ENCODE measurements around the gene ZNF100.
"Not testable (repeated sequence)": the region's sequence is repeated elsewhere in the genome, so short reads cannot be mapped to it uniquely, and the experiment has no call there.

ZNF100 gene

GRCh38 chr19:21767065-21767800 is at the start of gene ZNF100:
ZNF100 (minus strand) TSS chr19:21767579; CDS start chr19:21767429, 150 bp downstream.
- Histone ChIP-seq H3K79me2 (ENCODE audit: low read length) (peaks cover 39% of the 10 kb centered on the region), H2AFZ (ENCODE audit: low read depth, low read length) (peak within 1 kb of the TSS; percentile 64), H3K27ac (ENCODE audit: low read length) (peak within 1 kb of the TSS; percentile 85), H3K27me3 (ENCODE audit: low read depth, low read length) (no peaks in the 10 kb centered on the region), H3K4me2 (ENCODE audit: low read length) (peak within 1 kb of the TSS; percentile 63), H3K36me3 (replicated peaks; ENCODE audit: low read depth, low read length) (peaks cover 40% of the 10 kb centered on the region), H3K9me3 (ENCODE audit: insufficient read depth, low read length) (peaks cover 17% of the 10 kb centered on the region; the same call in 1 of the 2 replicates), H4K20me1 (ENCODE audit: insufficient read depth, low read length) (no peaks in the 10 kb centered on the region), H3K4me3 (ENCODE audit: low read length) (peak within 1 kb of the TSS; percentile 86), H3K4me1 (ENCODE audit: low read length) (peaks cover 4% of the 10 kb centered on the region; the same call in 1 of the 2 replicates), H3K9ac (ENCODE audit: low read length) (peak within 1 kb of the TSS; percentile 83)
- TF ChIP-seq CTCF (IDR thresholded peaks at IDR 0.05; ENCODE audit: low read depth, low read length) (peak; percentile 11), EZH2phosphoT487 (IDR thresholded peaks at IDR 0.05; ENCODE audit: low read depth) (no peak)

- Histone ChIP-seq H3K36me3 (replicated peaks; ENCODE audit: low read depth, low read length) (peaks cover 93% of the 10 kb centered on the region), H3K4me1 (ENCODE audit: low read length) (no peaks in the 10 kb centered on the region), H3K9me3 (ENCODE audit: insufficient read depth, low read length) (peaks cover 66% of the 10 kb centered on the region), H3K9ac (ENCODE audit: low read length) (no peak overlapping the region), H4K20me1 (ENCODE audit: insufficient read depth, low read length) (no peaks in the 10 kb centered on the region), H3K27me3 (ENCODE audit: low read depth, low read length) (no peaks in the 10 kb centered on the region), H2AFZ (ENCODE audit: low read depth, low read length) (no peak overlapping the region), H3K79me2 (ENCODE audit: low read length) (no peaks in the 10 kb centered on the region), H3K27ac (ENCODE audit: low read length) (no peak overlapping the region), H3K4me3 (ENCODE audit: low read length) (no peak overlapping the region), H3K4me2 (ENCODE audit: low read length) (no peak overlapping the region)
- TF ChIP-seq EZH2phosphoT487 (IDR thresholded peaks at IDR 0.05; ENCODE audit: low read depth): no peak
- no peak for TF ChIP-seq CTCF (IDR thresholded peaks at IDR 0.05; ENCODE audit: low read depth, low read length)
Observed at GRCh38 chr19:21812448-21812847, 45.1 kb upstream of the ZNF100 start.

GRCh38 chr19:21808400-21809000 is 41.1 kb upstream of the ZNF100 start:
- H2AFZ ChIP-seq (ENCODE audit: low read depth, low read length); H4K20me1 ChIP-seq (ENCODE audit: insufficient read depth, low read length); H3K27ac ChIP-seq (ENCODE audit: low read length); H3K4me3 ChIP-seq (ENCODE audit: low read length); H3K4me2 ChIP-seq (ENCODE audit: low read length); H3K4me1 ChIP-seq (ENCODE audit: low read length); H3K9ac ChIP-seq (ENCODE audit: low read length); H3K79me2 ChIP-seq (ENCODE audit: low read length); H3K27me3 ChIP-seq (ENCODE audit: low read depth, low read length): not testable (repeated sequence)
- peaks cover 55% of the 10 kb centered on the region for H3K9me3 ChIP-seq (ENCODE audit: insufficient read depth, low read length)
- H3K36me3 ChIP-seq (replicated peaks; ENCODE audit: low read depth, low read length): peaks cover 67% of the 10 kb centered on the region

GRCh38 chr19:21789466-21790085 is 22.2 kb upstream of the ZNF100 start:
- no peaks in the 10 kb centered on the region for H3K79me2 ChIP-seq (ENCODE audit: low read length)
- H4K20me1 ChIP-seq (ENCODE audit: insufficient read depth, low read length): no peaks in the 10 kb centered on the region
- H3K4me2 ChIP-seq (ENCODE audit: low read length): no peak overlapping the region
- H3K9me3 ChIP-seq (ENCODE audit: insufficient read depth, low read length): 0 out of 2 replicates have a peak, but pooled peaks cover 3% of the 10 kb centered on the region
- H3K36me3 ChIP-seq (replicated peaks; ENCODE audit: low read depth, low read length): no peaks in the 10 kb centered on the region
- H3K9ac ChIP-seq (ENCODE audit: low read length): no peak overlapping the region
- H3K27ac ChIP-seq (ENCODE audit: low read length): no peak overlapping the region
- H3K4me1 ChIP-seq (ENCODE audit: low read length): no peaks in the 10 kb centered on the region
- H3K27me3 ChIP-seq (ENCODE audit: low read depth, low read length): no peaks in the 10 kb centered on the region
- TF ChIP-seq CTCF (IDR thresholded peaks at IDR 0.05; ENCODE audit: low read depth, low read length): no peak
- no peak for TF ChIP-seq EZH2phosphoT487 (IDR thresholded peaks at IDR 0.05; ENCODE audit: low read depth)
- no peak overlapping the region for H3K4me3 ChIP-seq (ENCODE audit: low read length)
- H2AFZ ChIP-seq (ENCODE audit: low read depth, low read length): no peak overlapping the region
